H1 (cell line): ENCODE measurements around the gene UQCC5. TPM values are rescaled to one million over a fixed set of nuclear protein-coding genes. Genes with fewer than 3 reads are reported as not detected.

Experiments used
- BRCA1 ChIP-seq: IDR thresholded peaks from 2 replicates; pipeline ENCODE4 v1.6.1; 2012; ENCODE audit warnings: low read depth, low read length, improper control_type of control experiment
- CREB1 ChIP-seq: IDR thresholded peaks from 2 replicates; pipeline ENCODE4 v1.6.1; 2012; ENCODE audit warnings: inconsistent platforms
- CTBP2 ChIP-seq: IDR thresholded peaks from 2 replicates; pipeline ENCODE4 v1.7.0; 2011; ENCODE audit warnings: borderline replicate concordance, mild to moderate bottlenecking, moderate library complexity, mixed read lengths, low read length; ENCODE audit not compliant: insufficient read depth, insufficient read length
- E2F6 ChIP-seq: IDR thresholded peaks from 2 replicates; pipeline ENCODE4 v1.6.1; 2012; ENCODE audit warnings: inconsistent platforms
- EZH2 ChIP-seq: fragments of 200-600 bp; sonication (generic); IDR thresholded peaks from 2 replicates; pipeline ENCODE4 v1.7.1; 2012; ENCODE audit warnings: low read depth, mild to moderate bottlenecking, moderate library complexity, low read length, inconsistent platforms; ENCODE audit not compliant: severe bottlenecking
- GTF2F1 ChIP-seq: IDR thresholded peaks from 2 replicates; pipeline ENCODE4 v1.6.1; 2012; ENCODE audit warnings: low read depth, low read length, improper control_type of control experiment, borderline replicate concordance
- HDAC6 ChIP-seq: IDR thresholded peaks from one replicate; pipeline ENCODE4 v1.7.1; 2012; ENCODE audit warnings: low read depth, mild to moderate bottlenecking, inconsistent platforms, low read length, moderate library complexity
- MAFK ChIP-seq: IDR thresholded peaks from 2 replicates; pipeline ENCODE4 v1.6.1; 2012; ENCODE audit warnings: low read depth, mild to moderate bottlenecking, improper control_type of control experiment, low read length
- POLR2AphosphoS5 ChIP-seq: IDR thresholded peaks from 2 replicates; pipeline ENCODE4 v1.6.1; 2011; ENCODE audit warnings: low read depth, low read length
- POU5F1 ChIP-seq: IDR thresholded peaks from 2 replicates; pipeline ENCODE4 v1.6.1; 2011; ENCODE audit warnings: low read depth, mild to moderate bottlenecking, low read length, moderate library complexity
- RBBP5 ChIP-seq: IDR thresholded peaks from 2 replicates; pipeline ENCODE4 v1.7.1; 2012; ENCODE audit warnings: low read depth, mild to moderate bottlenecking, inconsistent platforms, low read length, moderate library complexity, borderline replicate concordance
- RFX5 ChIP-seq: IDR thresholded peaks from 2 replicates; pipeline ENCODE4 v1.6.1; 2011; ENCODE audit warnings: low read depth, low read length, improper control_type of control experiment, borderline replicate concordance
- RXRA ChIP-seq: IDR thresholded peaks from 2 replicates; pipeline ENCODE4 v1.6.1; 2011; ENCODE audit warnings: low read depth, mild to moderate bottlenecking, low read length, moderate library complexity; ENCODE audit not compliant: insufficient read depth
- SIN3A ChIP-seq, 2 experiments: IDR thresholded peaks in 1 of 2; conservative IDR thresholded peaks in 1 of 2; 2 replicates each; pipeline ENCODE4 v1.6.1; 2011 to 2012; ENCODE audit warnings: low read length in 2 of 2, improper control_type of control experiment in 1 of 2, low read depth in 1 of 2, mild to moderate bottlenecking in 1 of 2
- SP2 ChIP-seq: IDR thresholded peaks from 2 replicates; pipeline ENCODE4 v1.6.1; 2012; ENCODE audit warnings: mild to moderate bottlenecking, low read length, inconsistent platforms
- SP4 ChIP-seq: IDR thresholded peaks from 2 replicates; pipeline ENCODE4 v1.6.1; 2012; ENCODE audit warnings: low read length, inconsistent platforms
- SRF ChIP-seq: IDR thresholded peaks from 2 replicates; pipeline ENCODE4 v1.6.1; 2011; ENCODE audit warnings: mild to moderate bottlenecking, low read depth, low read length, moderate library complexity
- TAF1 ChIP-seq: IDR thresholded peaks from 2 replicates; pipeline ENCODE4 v1.6.1; 2011; ENCODE audit warnings: mild to moderate bottlenecking, low read depth, low read length
- TCF12 ChIP-seq: IDR thresholded peaks from 2 replicates; pipeline ENCODE4 v1.6.1; 2011; ENCODE audit warnings: low read depth, mild to moderate bottlenecking, low read length
- USF2 ChIP-seq: IDR thresholded peaks from 2 replicates; pipeline ENCODE4 v1.6.1; 2011; ENCODE audit warnings: low read length, improper control_type of control experiment
- ZNF274 ChIP-seq: IDR thresholded peaks from 2 replicates; pipeline ENCODE4 v1.7.0; 2012; ENCODE audit warnings: low read length, borderline replicate concordance; ENCODE audit errors: extremely low read depth
- polyA plus RNA-seq, 7 experiments: library from polyadenylated mRNA; depleted of rRNA in 3 of 7; stranded (reverse) in 5 of 7; unstranded in 2 of 7; fragments of >200 nt in 5 of 7; fragments of 200-250 nt in 2 of 7; gene quantifications; 1 replicate in 5 of 7; 2 replicates in 1 of 7; 4 replicates in 1 of 7; pipeline versions ENCODE4 v1.2.1 to v1.2.3, GENCODE V29; 2011 to 2013; ENCODE audit warnings: missing spikeins in 2 of 7, mixed read lengths in 2 of 7
- total RNA-seq: library from RNA; stranded (reverse); fragmentation: NEBNext Ultra II Directional; extraction: Animal tissue kit (Norgen Biotek cat#: 25700); gene quantifications from 2 replicates; pipeline ENCODE4 v1.2.1, GENCODE V29; 2021

UQCC5 gene
- total and polyA plus RNA-seq, 2 of the 8 experiments (the other 6 are each of a cell fraction or from before 2014, with no cell fraction given): 35.0 to 37.7 TPM

- TF ChIP-seq USF2 (peak; percentile 85), POU5F1 (no peak), SIN3A (conservative IDR thresholded peaks at IDR 0.05 in 1 of 2, IDR thresholded peaks at IDR 0.05 in 1 of 2; ENCODE audit: low read depth in 1 of 2, low read length in 2 of 2) (peak in 1 of 2 experiments; percentile 46; a peak in 1 of 4 replicates), TAF1 (peak; percentile 96), CTBP2 (no peak), HDAC6 (no peak), SP4 (no peak), BRCA1 (no peak), RXRA (no peak), MAFK (no peak), E2F6 (peak; percentile 95), GTF2F1 (peak; percentile 90), SRF (no peak), RBBP5 (peak; percentile 73), RFX5 (no peak), TCF12 (no peak), ZNF274 (no peak), SP2 (no peak), POLR2AphosphoS5 (peak; percentile 95), CREB1 (no peak; the same call in 1 of the 2 replicates), EZH2 (no peak)
These were observed at the start of gene UQCC5 (continued) for GRCh38 chr3:52536369-52537164.
